ENCODE measurements around the gene FBXO10.
"Not testable (repeated sequence)": the region's sequence is repeated elsewhere in the genome, so short reads cannot be mapped to it uniquely, and the experiment has no call there.

The FBXO10 gene

DNA sequence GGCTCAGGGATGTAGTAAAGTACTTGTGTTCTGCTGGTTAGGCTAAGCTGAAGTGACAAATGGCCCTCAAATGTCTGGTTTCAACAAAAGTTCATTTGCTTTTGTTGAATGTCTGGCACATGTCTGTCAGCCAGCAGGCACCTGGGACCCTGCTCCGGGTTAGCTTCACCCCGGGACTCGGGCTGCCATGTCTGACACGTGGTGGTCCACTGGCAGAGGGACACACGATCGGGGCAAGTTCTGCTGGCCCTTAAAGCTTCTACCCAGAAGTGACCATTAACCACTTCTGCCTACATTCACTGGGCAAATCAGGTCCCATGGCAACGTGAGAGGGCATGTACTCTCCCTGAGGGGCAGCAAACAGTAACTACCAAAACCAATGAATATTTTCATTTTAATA is 66.6 kb downstream of the FBXO10 start:
- no peak for DNase-seq

DNA sequence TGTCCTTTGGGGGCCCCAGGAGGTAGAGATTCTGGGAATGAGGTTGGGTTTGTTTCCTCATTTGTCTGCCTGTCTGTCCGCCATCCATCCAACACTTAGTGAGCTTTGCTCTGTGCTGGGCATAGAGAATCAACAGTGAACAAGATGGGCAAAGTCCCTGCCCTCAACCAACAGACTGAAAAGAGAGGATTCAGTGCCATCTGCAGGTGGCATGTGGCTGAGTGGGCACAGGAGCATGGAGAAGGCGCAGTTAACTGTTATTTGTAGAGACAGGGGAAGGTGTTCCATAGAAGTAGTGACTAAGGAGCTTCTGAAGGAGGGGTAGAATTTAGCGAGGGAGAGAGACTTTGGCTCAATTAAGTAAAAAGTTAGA is 67.4 kb downstream of the FBXO10 start:
- no peak for DNase-seq

DNA sequence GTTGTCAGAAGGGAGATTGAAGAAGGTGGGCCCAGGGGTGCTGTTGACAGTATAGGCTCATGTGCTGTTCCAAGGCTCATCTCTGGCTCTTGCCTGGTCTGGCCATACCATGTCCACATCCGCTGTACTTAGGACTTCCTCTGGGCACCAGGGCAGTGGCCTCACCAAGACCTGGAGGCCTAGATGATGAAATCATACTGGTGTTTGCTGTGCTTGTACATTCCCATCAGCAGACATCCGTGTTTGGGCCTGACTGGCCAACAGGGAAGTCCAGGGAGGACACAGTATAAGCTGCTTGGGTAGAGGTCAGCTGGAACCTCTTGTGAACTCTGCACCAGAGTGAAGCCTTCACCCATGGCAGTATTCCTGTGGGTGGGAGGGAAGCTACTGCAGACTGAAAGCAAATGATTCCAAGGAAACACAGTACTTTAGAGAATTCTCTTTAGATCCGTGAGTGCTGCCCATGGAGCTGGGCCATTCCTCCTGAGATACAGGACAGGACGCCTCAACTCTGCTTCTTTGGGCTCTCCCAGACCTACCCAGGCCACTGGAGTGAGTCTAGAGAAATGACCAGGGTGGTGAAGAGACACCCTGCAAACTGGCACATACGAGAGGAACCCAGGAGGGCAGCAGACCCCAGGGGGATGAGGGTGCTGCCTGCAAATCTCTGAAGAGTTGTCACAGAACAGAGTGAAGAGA is 67.9 kb downstream of the FBXO10 start:
- DNase-seq, result no peak

DNA sequence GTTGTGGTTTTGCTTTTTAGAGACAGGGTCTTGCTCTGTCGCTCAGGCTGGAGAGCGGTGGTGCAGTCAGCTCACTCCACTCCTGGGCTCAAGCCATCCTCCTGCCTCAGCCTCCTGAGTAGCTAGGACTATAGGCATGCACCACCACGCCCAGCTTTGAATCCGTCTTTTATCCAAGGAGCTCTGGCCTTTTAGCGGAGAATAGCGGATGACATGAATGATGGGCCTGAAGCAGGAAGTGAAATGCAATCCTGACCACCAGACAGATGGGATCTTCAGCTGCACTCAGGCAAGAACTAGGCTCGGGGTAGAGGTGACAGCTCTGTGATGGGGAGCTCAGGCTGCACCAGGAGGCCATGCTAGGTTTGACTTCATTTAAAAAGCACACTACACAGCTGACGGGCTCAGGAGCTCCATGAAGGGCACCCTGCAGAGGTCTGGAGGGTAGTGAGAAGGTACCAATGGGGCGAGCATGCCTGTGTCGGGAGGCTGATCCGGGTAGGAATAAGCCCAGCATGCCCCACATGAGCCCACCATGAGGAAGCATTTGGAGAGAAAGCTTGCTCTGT is 68.5 kb downstream of the FBXO10 start:
- DNase-seq, result no peak

DNA sequence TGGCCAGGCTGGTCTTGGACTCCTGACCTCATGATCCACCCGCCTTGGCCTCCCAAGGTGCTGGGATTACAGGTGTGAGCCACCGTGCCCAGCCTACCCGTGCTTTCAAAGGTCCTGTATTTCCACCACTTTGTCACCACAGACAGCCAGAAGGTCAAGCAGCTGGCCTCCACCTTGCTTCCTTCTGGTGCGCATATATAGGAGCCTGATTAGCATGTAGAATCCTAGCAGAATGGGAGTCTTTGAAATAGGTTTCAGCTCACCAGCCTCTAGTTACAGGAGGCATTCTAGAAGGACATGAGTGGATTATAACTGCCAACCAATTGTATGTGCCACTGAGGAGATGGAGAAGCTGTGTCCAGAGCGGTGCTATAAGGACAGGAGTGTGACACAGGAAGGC is 71.6 kb downstream of the FBXO10 start:
- DNase-seq, result no peak

DNA sequence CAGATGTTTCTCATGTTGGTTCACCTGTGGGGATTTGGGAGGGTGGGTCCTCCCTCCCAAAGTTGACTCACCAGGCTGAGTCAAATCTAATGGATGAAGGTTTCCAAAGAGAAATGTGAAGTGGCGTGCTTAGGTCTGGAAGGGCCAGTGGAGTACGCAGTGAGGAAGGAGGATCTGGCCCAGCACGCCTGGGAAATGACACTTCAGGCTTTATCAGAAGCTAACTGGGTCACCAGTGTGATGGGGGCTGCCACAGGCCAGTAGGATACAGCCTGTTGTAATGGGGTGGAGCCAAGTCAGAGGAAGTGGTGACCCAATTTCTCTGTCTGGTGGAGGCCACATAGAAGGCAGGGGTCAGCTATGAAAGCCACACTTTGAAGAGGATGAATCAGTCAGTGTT is 72.4 kb downstream of the FBXO10 start:
- no peak for DNase-seq

DNA sequence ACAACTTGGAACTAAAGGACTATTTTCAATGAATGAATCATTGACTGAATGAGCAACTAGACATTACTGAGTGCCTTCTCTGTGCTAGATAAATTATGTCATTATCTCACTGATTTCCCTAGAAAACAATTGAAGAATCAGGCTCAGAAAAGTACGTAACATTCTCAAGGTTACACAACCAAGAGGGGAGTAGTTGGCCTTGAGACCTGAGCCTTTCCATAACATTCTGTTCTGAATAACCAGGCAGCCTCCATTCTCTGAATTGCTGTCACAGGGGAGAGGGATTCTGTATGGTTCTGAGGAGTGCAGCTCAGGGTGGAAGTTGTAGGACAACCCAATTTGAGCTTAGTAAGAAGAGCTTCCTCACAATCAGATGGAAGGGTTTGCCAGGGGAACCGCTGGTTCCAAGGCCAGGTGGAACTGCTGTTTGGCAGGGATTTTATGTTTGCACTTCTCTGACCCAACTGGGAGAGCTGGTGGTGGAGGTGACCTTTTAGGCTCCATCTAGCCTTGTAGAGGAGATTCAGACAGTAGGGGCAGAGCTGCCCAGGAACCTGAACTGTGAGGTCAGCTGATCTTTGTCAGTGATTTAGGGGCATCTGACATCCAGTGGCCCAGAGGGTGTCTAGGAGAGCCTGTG is 74.1 kb downstream of the FBXO10 start:
- no peak for DNase-seq

DNA sequence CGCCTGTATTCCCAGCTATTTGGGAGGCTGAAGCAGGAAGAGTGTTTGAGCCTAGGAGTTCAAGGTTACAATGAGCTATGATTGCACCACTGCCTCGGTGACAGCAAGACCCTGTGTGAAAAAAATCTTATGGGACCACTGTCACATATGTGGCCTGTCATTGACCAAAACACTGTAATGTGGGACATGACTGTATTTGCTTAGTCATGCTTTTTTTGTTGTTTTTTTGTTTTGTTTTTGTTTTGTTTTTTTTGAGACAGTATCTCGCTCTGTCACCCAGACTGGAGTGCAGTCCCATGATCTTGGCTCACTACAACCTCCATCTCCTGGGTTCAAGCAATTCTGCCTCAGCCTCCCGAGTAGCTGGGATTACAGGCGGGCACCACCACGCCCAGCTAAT is 76.9 kb downstream of the FBXO10 start:
- no peak for DNase-seq

DNA sequence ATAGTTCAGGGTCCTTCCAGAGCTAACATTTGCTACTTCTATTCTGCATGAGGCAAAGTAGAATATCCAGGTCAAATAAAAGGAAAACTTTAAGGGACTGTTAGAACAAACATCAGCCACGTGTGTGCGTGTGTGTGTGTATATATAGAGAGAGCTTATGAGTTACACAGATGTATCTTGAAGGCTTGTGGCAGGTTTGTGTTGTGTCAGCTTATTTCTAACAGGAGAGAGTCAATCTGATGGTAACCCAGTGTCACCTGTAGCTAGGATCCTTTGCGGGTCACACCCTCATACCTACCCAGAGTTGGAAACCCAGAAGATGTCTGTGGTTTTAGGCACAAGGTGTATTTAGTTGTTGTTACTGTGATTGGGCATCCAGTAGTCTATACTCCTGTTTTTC is 77.7 kb downstream of the FBXO10 start:
- no peak for DNase-seq

DNA sequence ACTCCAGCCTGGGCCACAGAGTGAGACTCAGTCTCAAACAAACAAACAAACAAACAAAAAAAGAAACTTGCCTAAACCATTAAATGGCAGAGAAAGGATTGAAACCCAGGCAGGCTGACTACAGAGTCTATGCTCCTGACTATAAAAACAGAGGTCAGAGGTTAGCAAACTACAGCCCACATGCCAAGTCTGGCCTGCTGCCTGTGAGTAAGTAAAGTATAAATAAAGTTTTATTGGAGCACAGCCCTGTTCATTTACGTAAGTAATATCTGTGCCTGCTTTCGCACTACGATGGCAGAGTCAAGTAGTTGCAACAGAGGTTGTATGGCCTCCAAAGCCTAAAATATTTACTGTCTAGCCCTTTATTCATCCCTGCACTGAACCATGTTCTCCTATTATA is 78.9 kb downstream of the FBXO10 start:
- DNase-seq, result no peak

DNA sequence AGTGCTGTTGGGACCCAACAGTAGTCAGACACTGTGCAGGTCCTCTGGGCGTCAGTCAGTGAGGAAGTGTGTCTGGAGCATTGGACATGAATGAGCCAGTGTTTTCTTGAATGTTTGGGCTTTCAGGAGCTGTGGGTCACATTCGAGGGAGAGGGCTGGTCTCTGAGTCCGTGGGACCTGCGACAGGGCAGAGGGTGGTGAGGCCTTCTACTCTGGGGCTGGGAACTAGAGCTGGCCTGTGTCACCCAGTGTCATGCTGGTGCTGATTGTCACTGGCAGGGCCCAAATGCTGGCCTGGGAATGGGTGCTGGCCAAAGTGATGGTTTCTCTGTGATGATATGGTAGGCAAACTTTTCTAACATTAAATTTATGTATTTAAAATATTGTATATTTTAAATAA is 80.2 kb downstream of the FBXO10 start:
- no peak for DNase-seq

DNA sequence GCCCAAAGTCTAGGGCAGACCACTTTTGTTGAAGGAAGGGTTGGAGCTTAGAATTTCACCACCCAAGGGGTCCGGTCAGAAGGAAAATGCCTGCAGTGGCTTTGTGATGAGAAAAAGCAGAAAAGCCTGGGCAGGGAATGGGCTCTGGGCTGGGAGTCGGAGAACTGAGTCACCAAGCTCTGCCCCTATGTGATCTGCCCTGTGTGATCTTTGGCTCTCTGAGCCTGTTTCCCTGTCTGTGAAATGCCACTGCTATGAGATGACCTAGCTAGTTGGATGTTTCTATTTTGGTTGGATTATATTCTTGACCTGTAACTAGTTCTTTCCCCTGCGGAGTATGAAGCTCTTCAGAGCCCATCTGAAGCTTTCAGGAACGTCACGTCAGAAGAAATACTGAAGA is 80.6 kb downstream of the FBXO10 start:
- DNase-seq, result no peak

DNA sequence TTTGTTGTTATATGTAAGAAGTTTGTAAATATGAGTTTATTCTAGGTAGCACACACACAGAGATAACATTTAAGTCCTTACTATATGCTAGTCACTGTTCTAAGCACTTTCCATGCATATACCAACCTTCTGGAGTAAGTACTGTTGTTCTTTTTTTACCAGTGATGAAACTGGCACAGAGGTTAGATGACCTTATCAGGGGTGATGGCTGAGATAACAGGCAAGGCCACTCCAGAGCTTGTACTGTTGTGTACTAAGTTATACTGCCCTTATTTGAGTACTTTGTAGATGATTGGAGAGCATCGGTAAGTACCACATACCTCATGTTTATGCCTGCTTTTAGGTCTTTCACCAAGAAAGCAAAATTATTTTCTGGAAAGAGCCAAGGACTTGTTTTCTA is 84.2 kb downstream of the FBXO10 start:
- DNase-seq, result no peak

DNA sequence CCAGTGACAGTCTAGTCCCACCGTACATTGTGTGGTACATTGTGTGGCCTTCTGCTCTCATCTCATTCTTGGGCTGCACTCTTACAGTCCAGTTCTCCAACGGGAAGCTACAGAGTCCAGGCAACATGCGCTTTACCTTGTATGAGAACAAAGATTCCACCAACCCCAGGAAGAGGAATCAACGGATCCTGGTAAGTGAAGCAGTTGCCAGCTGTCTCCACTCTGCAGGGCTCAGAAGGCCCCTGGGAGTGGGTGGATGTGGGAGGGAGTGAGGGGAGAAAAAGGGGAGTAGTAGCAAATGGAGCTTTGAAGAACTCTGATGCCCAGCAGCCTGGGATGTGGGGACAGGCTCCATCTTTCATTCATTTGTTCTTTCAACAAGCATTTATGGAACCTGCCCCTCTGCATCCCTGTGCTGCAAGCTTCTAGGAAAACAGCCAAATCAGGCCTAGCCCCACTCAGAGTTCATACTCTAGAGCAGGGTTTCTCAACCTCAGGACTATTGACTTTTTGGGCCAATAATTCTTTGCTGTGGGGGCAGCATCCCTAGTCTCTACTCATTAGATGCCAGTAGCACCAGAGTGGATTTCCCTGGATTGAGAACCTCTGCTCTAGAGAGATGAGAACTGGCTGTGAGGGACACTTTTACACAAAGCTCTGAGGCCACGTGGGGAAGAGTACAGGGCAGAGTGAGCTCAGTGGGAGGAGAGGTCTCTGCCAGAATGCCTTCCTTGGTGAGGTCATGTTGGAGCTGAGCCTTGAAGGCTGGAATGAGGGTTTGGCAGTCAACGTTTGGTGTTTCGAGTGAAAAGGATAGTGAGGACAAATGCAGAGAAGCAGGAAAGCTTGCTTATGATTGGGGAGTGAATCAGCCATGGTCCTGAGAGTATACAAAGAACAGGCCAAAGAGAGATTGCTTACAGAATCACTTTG is 89.3 kb downstream of the FBXO10 start:
- no peak for DNase-seq

DNA sequence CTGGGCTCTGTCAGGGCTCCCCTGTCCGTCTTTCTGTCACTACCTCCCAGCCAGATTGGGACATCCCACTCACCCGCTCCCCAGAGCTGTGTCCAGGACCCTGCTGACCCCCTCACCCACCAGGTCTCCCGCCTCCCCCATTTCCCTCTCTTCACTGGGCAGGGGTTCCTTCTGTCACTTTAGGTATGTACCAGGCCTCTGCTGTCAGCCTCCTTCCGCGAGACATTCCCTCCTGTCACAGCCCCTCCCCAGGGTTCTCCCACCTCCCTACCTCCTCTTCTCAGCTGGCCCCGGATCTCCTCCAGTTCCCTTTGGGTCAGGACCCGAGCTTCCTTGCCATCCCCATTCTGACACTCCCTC is 89.9 kb downstream of the FBXO10 start:
- DNase-seq, result no peak

DNA sequence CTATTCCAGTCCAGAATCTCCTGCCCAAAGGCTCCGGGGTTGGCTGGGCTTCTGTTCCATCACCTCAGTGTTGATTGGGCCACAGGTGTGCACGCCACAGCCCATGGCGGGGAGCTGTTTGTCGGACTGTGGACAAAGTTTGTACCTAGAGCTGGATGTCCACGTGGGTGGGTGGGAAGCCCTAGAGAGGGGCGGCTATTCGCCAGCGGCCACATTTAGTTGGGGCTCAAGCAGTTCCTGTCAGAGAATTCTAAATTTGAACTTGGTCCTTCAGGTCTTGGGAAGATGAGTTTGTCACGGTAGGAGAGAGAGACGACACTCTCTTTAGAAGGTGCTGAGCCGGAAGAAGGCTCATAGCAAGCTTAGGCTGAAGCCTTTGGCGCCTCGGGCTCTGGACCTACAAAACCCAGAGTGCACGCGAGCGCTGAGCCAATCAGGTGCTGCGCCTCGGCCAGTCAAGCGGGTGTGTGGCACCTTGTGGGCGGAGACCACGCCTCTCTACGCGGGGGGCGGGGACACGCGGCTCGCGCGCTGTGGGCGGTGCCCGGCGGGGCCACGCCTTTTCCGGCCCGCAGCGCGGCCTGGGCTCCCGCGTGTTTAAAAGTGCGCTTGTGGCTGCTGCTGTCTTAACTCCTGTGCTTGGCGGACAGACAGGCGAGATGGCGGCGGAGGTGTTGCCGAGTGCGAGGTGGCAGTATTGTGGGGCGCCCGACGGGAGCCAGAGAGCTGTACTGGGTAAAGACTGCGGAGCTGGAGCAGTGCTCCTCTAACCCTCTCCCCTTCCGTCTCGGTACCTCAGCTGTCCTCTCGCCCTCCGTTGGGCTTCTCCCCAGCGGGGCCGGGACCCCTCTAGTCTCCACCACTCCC is 90.6 kb downstream of the FBXO10 start, which contains the start of gene POLR1E:
Gene POLR1E, plus strand, starts transcription at position 560 of the 867 bp plus-strand sequence. Its CDS starts 100 bp downstream, at position 660.
- peak; percentile 82 for DNase-seq

DNA sequence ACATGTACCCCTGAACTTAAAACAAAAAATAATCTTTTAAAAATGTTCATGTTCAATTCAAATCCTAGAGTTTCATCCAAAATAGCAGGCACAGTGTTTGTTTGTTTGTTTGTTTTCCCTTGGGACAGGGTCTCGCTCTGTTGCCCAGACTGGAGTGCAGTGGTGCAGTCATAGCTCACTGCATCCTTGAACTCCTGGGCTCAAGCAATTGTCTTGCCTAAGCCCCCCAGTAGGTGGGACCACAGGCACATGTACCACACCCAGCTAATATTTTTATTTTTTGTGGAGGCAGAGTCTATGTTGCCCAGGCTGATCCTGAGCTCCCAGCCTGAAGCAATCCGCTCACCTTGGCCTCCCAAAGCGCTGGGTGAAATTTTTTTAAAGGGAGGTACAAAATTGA is 95.4 kb downstream of the FBXO10 start:
- DNase-seq, result no peak

DNA sequence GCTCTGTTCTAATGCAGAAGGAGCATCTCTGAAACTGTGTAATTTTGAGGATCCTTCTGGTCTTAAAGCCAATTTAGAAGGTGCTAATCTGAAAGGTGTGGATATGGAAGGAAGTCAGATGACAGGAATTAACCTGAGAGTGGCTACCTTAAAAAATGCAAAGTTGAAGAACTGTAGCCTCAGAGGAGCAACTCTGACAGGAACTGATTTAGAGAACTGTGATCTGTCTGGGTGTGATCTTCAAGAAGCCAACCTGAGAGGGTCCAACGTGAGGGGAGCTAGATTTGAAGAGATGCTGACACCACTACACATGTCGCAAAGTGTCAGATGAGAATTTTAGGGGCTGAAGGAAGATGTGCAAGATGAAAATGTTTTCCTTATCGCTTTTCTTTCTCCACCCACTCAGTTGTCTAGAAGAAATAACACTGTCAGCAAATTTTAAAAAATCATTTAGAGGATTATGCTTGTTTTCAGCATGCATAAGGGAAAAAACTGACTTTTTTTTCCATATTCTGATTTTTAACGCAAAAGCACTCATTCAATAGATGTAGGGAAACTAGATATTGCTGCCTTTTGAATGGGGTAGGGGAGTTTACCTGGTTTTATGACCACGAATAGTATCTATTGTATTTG is 98.1 kb downstream of the FBXO10 start:
- not testable (repeated sequence) for DNase-seq

DNA sequence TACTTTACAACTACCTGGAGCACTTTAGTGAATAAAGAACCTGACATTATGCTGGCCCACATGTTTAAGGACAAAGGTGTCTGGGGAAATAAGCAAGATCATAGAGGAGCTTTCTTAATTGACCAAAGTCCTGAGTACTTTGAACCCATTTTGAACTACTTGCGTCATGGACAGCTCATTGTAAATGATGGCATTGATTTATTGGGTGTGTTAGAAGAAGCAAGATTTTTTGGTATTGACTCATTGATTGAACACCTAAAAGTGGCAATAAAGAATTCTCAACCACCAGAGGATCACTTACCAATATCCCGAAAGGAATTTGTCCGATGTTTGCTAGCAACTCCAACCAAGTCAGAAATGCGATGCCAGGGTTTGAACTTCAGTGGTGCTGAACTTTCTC is 98.7 kb downstream of the FBXO10 start:
- DNase-seq, result not testable (repeated sequence)

DNA sequence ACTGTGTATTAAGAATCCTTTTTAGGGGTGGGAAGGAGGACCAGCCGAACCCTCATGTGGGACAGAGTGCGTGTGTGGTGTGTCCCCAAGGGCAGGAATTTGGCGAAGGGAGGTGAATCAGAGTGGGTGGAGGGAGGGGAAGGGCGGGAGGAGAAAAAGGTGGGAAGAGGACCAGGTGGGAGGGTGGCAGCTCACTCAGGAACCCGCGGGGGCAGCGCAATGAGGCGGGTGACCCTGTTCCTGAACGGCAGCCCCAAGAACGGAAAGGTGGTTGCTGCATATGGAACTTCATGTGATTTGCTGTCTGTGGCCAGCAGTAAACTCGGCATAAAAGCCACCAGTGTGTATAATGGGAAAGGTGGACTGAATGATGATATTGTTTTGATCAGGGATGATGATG is 99.2 kb downstream of the FBXO10 start:
- DNase-seq, result no peak

DNA sequence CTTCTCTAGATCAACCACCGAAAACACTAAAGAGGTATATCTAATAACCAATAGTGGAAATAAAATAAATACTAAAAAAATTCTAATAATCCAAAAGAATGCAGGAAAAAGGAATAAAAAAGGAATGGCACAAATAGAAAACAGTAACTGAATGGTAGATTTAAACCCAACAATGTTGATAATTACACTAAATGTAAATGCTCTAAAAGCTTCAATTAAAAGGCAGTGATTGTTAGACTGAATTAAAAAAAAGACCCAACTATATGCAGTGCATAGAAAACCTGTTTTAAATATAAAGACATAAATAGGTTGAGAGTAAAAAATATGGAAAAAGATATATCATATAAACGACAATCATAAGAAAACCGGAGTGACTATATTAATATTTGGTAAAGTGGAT is 101.7 kb downstream of the FBXO10 start:
- DNase-seq, result no peak

DNA sequence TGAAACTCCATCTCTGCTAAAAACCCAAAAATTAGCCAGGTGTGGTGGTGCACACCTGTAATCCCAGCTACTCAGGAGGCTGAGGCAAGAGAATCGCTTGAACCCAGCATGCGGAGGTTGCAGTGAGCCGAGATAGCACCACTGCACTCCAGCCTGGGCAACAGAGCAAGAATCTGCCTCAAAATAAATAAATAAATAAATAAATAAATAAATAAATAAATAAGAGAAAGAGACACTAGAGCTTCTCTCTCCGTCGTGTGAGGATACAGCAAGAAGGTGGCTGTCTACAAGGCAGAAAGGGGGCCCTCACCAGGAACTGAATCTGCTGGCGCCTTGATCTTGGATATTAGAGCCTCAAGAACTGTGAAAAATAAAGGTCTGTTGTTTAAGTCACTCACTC is 102.2 kb downstream of the FBXO10 start:
- not testable (repeated sequence) for DNase-seq

All from NCI-H1436 treated with DMSO at 0.1 percent for 48 hours (cell line).